ENCODE results near the gene C6orf47. TPM values are rescaled to one million over a fixed set of nuclear protein-coding genes. Genes with fewer than 3 reads are reported as not detected.

C6orf47 gene
- polyA plus RNA-seq, 2 of the 4 experiments (the other 2 are of a cell fraction) = 6.0 to 13.6 TPM

DNA sequence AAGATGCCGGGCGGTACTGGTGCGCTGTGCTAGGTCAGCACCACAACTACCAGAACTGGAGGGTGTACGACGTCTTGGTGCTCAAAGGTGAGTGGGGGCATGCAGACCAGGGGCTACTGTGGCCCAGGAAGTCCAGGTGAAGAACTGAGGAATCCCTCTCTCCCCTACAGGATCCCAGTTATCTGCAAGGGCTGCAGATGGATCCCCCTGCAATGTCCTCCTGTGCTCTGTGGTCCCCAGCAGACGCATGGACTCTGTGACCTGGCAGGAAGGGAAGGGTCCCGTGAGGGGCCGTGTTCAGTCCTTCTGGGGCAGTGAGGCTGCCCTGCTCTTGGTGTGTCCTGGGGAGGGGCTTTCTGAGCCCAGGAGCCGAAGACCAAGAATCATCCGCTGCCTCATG lies 47.1 kb upstream of the C6orf47 start:
- Histone ChIP-seq H3K27ac (no peak overlapping the region), H3K4me2 (no peak overlapping the region), H3K4me3 (no peak overlapping the region), H3K9me3 (no peaks in the 10 kb centered on the region), H3K4me1 (0 out of 3 replicates have a peak, but pooled peaks cover 3% of the 10 kb centered on the region)
- FAIRE-seq (no peak), ATAC-seq (no peak), DNase-seq (ENCODE audit: low read depth in 1 of 2, low spot score in 1 of 2) (no peak)
- ChIA-PET POLR2A (no interaction called here), CTCF (no interaction called here)
- TF ChIP-seq, protein P1, sequence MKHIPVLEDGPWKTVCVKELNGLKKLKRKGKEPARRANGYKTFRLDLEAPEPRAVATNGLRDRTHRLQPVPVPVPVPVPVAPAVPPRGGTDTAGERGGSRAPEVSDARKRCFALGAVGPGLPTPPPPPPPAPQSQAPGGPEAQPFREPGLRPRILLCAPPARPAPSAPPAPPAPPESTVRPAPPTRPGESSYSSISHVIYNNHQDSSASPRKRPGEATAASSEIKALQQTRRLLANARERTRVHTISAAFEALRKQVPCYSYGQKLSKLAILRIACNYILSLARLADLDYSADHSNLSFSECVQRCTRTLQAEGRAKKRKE (CRISPR knock-in tag; IDR thresholded peaks at IDR 0.05; ENCODE audit: low read depth) = no peak
- WGBS (ENCODE audit: missing lambda C conversion rate) = 78% methylated on average over 9 of the region's 10 CpGs

DNA sequence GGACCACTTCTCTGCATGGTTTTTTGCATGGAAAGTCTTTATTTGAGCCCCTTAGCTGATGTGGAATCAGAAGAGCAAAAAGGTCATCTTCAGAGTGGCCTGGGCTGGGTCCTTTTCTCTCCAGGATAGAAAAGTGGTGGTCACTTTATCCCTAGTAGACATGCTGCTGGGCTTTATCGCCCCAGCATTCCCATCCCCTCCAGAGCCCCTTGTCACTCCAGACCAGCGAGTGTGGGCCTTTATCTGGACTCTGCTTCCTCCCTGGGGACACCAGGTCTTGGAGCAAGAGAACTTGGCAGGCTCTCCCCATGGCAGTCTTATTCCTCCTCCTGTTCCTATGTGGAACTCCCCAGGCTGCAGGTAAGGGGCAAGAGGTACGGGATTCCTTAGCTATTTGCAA lies 46.0 kb upstream of the C6orf47 start, which contains the start of gene LY6G6F:
TSS of gene LY6G6F (plus strand) at position 268 of the 400 bp plus-strand sequence. CDS start at position 309, 41 bp downstream.
- no peak for DNase-seq (ENCODE audit: low read depth in 1 of 2, low spot score in 1 of 2)
- CTCF ChIA-PET = interaction anchor here (0.6 kb wide), 1 partner anchor 25 kb away, joined by 4 read pairs; the partner anchor contains the start of gene LY6G5C
- FAIRE-seq = no peak

DNA sequence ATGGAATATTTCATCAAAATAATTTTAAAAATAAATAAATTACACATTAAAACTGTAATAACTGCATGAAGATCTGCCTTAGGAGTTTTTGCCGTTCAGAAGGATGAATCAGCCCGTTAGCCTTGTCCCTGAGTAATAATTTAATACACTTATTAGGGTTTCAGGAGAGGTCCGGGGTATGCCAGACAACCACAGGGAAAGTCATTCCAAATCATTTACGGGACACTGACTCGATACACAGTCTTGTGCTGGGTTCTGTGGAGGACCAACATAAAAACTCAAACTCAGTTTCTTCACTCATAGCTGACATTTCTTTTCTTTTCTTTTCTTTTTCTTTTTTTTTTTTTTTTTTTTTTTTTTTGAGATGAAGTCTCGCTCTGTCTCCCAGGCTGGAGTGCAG lies 45.4 kb upstream of the C6orf47 start:
- Histone ChIP-seq H3K4me2 (no peak overlapping the region), H3K4me3 (no peak overlapping the region), H3K27ac (no peak overlapping the region), H3K9me3 (no peaks in the 10 kb centered on the region), H3K4me1 (peaks cover 11% of the 10 kb centered on the region; the same call in 2 of the 3 replicates)
- TF ChIP-seq KDM1A (IDR thresholded peaks at IDR 0.05; ENCODE audit: low read depth) = no peak
- no peak for TF ChIP-seq TP53 (CRISPR knock-in tag; IDR thresholded peaks at IDR 0.05)
- no peak for TF ChIP-seq HOXB5 (CRISPR knock-in tag; IDR thresholded peaks at IDR 0.05)
- TF ChIP-seq MYC (IDR thresholded peaks at IDR 0.05; ENCODE audit: borderline replicate concordance, low read length) = no peak
- TF ChIP-seq, protein P2, sequence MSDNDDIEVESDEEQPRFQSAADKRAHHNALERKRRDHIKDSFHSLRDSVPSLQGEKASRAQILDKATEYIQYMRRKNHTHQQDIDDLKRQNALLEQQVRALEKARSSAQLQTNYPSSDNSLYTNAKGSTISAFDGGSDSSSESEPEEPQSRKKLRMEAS (IDR thresholded peaks at IDR 0.05) = no peak
- TF ChIP-seq HEYL (CRISPR knock-in tag; IDR thresholded peaks at IDR 0.05) = no peak
- TF ChIP-seq ZNF302 (CRISPR knock-in tag; IDR thresholded peaks at IDR 0.05) = no peak
- no peak for TF ChIP-seq RNF2 (IDR thresholded peaks at IDR 0.05; ENCODE audit: borderline replicate concordance, low read depth)
- ChIA-PET POLR2A (interaction anchor here (1.2 kb wide), 1 partner anchor 122 kb away, joined by 3 read pairs; the partner anchor contains the start of gene HSPA1B), CTCF (interaction anchor here (0.6 kb wide), 1 partner anchor 25 kb away, joined by 4 read pairs; the partner anchor contains the start of gene LY6G5C)
- WGBS (ENCODE audit: missing lambda C conversion rate) = 66% methylated on average over 6 of the region's 6 CpGs
- DNase-seq (ENCODE audit: low read depth in 1 of 2, low spot score in 1 of 2) (no peak), ATAC-seq (no peak), FAIRE-seq (no peak)

More for the DNA sequence above, 46.0 kb upstream of the C6orf47 start, which contains the start of gene LY6G6F:
- POLR2A ChIA-PET = interaction anchor here (1.2 kb wide), 1 partner anchor 121 kb away, joined by 3 read pairs; the partner anchor contains the start of gene HSPA1B
- Histone ChIP-seq H3K4me3 (no peak within 1 kb of the TSS), H3K27ac (no peak within 1 kb of the TSS), H3K9me3 (no peaks in the 10 kb centered on the region), H3K4me1 (peaks cover 7% of the 10 kb centered on the region; the same call in 1 of the 3 replicates), H3K4me2 (no peak within 1 kb of the TSS)
- no peak for ATAC-seq
- 57% methylated on average over 3 of the region's 3 CpGs for WGBS (ENCODE audit: missing lambda C conversion rate)
- TF ChIP-seq EHF (CRISPR knock-in tag; IDR thresholded peaks at IDR 0.05) = no peak
- no peak for TF ChIP-seq HOXB5 (CRISPR knock-in tag; IDR thresholded peaks at IDR 0.05)
- TF ChIP-seq NFE2L2 (conservative IDR thresholded peaks at IDR 0.05; ENCODE audit: low read length) = no peak
- TF ChIP-seq, protein P3, sequence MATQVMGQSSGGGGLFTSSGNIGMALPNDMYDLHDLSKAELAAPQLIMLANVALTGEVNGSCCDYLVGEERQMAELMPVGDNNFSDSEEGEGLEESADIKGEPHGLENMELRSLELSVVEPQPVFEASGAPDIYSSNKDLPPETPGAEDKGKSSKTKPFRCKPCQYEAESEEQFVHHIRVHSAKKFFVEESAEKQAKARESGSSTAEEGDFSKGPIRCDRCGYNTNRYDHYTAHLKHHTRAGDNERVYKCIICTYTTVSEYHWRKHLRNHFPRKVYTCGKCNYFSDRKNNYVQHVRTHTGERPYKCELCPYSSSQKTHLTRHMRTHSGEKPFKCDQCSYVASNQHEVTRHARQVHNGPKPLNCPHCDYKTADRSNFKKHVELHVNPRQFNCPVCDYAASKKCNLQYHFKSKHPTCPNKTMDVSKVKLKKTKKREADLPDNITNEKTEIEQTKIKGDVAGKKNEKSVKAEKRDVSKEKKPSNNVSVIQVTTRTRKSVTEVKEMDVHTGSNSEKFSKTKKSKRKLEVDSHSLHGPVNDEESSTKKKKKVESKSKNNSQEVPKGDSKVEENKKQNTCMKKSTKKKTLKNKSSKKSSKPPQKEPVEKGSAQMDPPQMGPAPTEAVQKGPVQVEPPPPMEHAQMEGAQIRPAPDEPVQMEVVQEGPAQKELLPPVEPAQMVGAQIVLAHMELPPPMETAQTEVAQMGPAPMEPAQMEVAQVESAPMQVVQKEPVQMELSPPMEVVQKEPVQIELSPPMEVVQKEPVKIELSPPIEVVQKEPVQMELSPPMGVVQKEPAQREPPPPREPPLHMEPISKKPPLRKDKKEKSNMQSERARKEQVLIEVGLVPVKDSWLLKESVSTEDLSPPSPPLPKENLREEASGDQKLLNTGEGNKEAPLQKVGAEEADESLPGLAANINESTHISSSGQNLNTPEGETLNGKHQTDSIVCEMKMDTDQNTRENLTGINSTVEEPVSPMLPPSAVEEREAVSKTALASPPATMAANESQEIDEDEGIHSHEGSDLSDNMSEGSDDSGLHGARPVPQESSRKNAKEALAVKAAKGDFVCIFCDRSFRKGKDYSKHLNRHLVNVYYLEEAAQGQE (IDR thresholded peaks at IDR 0.05) = no peak
- TF ChIP-seq FOSL2 (IDR thresholded peaks at IDR 0.05) = no peak
- no peak for TF ChIP-seq FOSL2 (CRISPR knock-in tag; IDR thresholded peaks at IDR 0.05)
- TF ChIP-seq, protein P4, sequence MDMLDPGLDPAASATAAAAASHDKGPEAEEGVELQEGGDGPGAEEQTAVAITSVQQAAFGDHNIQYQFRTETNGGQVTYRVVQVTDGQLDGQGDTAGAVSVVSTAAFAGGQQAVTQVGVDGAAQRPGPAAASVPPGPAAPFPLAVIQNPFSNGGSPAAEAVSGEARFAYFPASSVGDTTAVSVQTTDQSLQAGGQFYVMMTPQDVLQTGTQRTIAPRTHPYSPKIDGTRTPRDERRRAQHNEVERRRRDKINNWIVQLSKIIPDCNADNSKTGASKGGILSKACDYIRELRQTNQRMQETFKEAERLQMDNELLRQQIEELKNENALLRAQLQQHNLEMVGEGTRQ (IDR thresholded peaks at IDR 0.05) = no peak
- TF ChIP-seq EHMT2 (IDR thresholded peaks at IDR 0.05; ENCODE audit: low read depth) = no peak
- TF ChIP-seq, protein P5, sequence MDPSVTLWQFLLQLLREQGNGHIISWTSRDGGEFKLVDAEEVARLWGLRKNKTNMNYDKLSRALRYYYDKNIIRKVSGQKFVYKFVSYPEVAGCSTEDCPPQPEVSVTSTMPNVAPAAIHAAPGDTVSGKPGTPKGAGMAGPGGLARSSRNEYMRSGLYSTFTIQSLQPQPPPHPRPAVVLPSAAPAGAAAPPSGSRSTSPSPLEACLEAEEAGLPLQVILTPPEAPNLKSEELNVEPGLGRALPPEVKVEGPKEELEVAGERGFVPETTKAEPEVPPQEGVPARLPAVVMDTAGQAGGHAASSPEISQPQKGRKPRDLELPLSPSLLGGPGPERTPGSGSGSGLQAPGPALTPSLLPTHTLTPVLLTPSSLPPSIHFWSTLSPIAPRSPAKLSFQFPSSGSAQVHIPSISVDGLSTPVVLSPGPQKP (IDR thresholded peaks at IDR 0.05; ENCODE audit: low read depth, low read length) = no peak
- TF ChIP-seq, protein P2 (IDR thresholded peaks at IDR 0.05) = no peak
- no peak for TF ChIP-seq ESRRA (IDR thresholded peaks at IDR 0.05; ENCODE audit: borderline replicate concordance, low read length)
- no peak for TF ChIP-seq KDM5A (IDR thresholded peaks at IDR 0.05)
- TF ChIP-seq RCOR1 (IDR thresholded peaks at IDR 0.05; ENCODE audit: low read depth, low read length) = no peak
- no peak for TF ChIP-seq ZNF302 (CRISPR knock-in tag; IDR thresholded peaks at IDR 0.05)

Data from A549 (cell line).